Cardiac muscle cell (in vitro differentiated cells and primary cell): ENCODE measurements around the gene SLC25A4. TPM values are rescaled to one million over a fixed set of nuclear protein-coding genes. Genes with fewer than 3 reads are reported as not detected.
"Not testable (repeated sequence)": the region's sequence is repeated elsewhere in the genome, so short reads cannot be mapped to it uniquely, and the experiment has no call there.

Experiments
- DNase-seq, 2 donors: peaks; one replicate each; pipeline versions ENCODE4 v3.0.0 to v3.0.0-alpha.2; 2010 to 2017; ENCODE audit warnings: low read depth in 1 of 2, low spot score in 1 of 2
- H3K27ac ChIP-seq: fragments of 200-600 bp; sonication (generic); 2 replicates; pipeline ENCODE4 v1.5.1; 2016
- H3K27me3 ChIP-seq: fragments of 200-600 bp; sonication (generic); 2 replicates; pipeline ENCODE4 v1.6.0; 2016; ENCODE audit warnings: control low read depth
- H3K36me3 ChIP-seq: fragments of 200-600 bp; sonication (generic); 2 replicates; pipeline ENCODE4 v1.5.1; 2016; ENCODE audit warnings: control low read depth
- H3K4me1 ChIP-seq: fragments of 200-600 bp; sonication (generic); 2 replicates; pipeline ENCODE4 v1.8.1; 2017; ENCODE audit warnings: low read depth, mild to moderate bottlenecking, mixed run types
- H3K4me3 ChIP-seq: fragments of 200-600 bp; sonication (generic); 2 replicates; pipeline ENCODE4 v1.5.1; 2016; ENCODE audit warnings: mild to moderate bottlenecking
- H3K9me3 ChIP-seq: fragments of 200-600 bp; sonication (generic); 2 replicates; pipeline ENCODE4 v1.5.1; 2017; ENCODE audit warnings: low read depth, mild to moderate bottlenecking, control low read depth
- polyA plus RNA-seq: library from polyadenylated mRNA; unstranded; fragments of >200 nt; fragmentation: Nextera tagmentation; extraction: Ambion mirVana; gene quantifications from 2 replicates; pipeline ENCODE4 v1.2.1, GENCODE V29; 2016
- total RNA-seq: library from RNA; depleted of rRNA; stranded (reverse); fragments of >200 nt; gene quantifications from 2 replicates; pipeline ENCODE4 v1.2.3, GENCODE V29; 2016
- TF ChIP-seq, protein P1 (sequence below): IDR thresholded peaks from 2 replicates; pipeline ENCODE4 v1.5.1; 2012; ENCODE audit warnings: low read depth, mild to moderate bottlenecking, low read length

SLC25A4 gene
- total and polyA plus RNA-seq, 2 experiments from 2014 or later: 162 to 790 TPM

DNA sequence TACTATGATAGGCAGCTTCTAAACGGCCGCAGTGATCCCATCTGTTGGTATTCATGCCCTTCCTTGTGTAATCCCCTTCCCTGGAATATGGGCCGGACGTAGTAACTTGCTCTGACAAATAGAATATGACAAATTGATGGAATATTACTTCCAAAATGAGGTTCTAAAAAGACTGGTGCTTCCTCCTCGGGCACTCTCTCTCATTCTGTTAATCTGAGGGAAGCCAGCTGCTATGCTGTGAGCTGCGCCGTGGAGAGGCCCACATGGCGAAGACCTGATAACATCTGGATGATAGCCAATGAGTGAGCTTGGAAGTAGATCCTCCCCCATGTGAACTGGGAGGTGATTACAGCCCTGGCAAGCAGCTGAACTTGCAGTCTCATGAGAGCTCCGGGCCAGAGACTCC lies 27.2 kb upstream of the SLC25A4 start:
- H3K27ac ChIP-seq: peak overlapping the region; percentile 95
- no peaks in the 10 kb centered on the region for H3K36me3 ChIP-seq
- TF ChIP-seq, protein P1, sequence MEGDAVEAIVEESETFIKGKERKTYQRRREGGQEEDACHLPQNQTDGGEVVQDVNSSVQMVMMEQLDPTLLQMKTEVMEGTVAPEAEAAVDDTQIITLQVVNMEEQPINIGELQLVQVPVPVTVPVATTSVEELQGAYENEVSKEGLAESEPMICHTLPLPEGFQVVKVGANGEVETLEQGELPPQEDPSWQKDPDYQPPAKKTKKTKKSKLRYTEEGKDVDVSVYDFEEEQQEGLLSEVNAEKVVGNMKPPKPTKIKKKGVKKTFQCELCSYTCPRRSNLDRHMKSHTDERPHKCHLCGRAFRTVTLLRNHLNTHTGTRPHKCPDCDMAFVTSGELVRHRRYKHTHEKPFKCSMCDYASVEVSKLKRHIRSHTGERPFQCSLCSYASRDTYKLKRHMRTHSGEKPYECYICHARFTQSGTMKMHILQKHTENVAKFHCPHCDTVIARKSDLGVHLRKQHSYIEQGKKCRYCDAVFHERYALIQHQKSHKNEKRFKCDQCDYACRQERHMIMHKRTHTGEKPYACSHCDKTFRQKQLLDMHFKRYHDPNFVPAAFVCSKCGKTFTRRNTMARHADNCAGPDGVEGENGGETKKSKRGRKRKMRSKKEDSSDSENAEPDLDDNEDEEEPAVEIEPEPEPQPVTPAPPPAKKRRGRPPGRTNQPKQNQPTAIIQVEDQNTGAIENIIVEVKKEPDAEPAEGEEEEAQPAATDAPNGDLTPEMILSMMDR: no peak
- H3K9me3 ChIP-seq: no peaks in the 10 kb centered on the region
- no peak overlapping the region for H3K4me3 ChIP-seq
- DNase-seq: peak; percentile 95 to 99
- no peaks in the 10 kb centered on the region for H3K27me3 ChIP-seq
- H3K4me1 ChIP-seq: peaks cover 51% of the 10 kb centered on the region

DNA sequence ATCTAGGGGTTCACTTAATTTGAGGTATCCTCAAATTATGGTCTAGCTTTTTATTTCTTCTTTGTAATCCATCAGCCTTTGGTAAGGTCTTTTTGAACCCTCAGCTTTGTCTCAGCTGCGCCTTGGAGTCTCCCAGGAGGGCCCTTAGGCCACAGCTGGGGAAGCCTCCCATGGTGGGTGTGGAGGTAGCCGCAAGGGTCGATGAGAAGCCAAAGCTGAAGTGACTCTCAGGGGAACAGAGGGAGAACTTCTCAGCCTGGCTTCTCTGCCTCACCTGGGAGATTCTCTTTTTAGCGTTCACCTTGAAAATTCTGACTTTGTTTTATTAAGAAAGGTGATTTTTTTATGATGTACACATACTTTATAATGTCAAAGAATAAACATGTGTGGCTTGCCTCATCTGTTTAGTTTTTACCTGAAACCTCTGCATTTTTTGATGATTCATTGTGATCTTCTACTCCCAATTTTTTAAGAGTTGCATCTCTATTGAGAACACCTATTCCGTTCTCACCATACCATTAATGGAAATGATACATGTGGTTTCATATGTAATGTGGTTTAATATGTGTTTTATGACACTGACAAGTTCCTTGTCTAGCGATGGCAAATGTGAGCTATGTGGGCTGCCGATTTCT lies 25.6 kb upstream of the SLC25A4 start:
- no peaks in the 10 kb centered on the region for H3K9me3 ChIP-seq
- H3K4me3 ChIP-seq: no peak overlapping the region
- H3K36me3 ChIP-seq: no peaks in the 10 kb centered on the region
- TF ChIP-seq, protein P1: no peak
- H3K27ac ChIP-seq: peak overlapping the region; percentile 95
- no peaks in the 10 kb centered on the region for H3K27me3 ChIP-seq
- peaks cover 42% of the 10 kb centered on the region for H3K4me1 ChIP-seq
- no peak for DNase-seq

DNA sequence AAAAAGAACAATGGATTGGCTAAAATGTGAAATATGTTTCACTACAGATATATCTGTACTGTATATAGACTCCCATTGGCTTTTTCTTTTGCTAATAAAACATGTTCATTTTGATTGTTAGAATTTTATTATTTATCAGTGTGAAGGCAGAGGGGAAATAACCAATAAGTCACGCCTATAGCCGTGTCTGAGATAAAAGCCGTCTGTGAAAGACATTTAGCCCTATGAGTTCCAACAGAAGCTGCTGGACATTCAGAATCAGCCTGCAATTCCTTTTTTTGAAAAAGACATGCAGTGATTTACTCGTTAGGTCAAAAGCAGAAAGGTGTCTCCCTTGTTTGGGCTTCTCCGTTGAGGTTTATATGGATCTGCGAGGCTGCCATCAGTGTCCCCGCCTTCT lies 24.2 kb upstream of the SLC25A4 start:
- no peak overlapping the region for H3K4me3 ChIP-seq
- no peak for DNase-seq
- peaks cover 39% of the 10 kb centered on the region for H3K4me1 ChIP-seq
- H3K27ac ChIP-seq: peak overlapping the region; percentile 92
- TF ChIP-seq, protein P1: no peak
- H3K27me3 ChIP-seq: no peaks in the 10 kb centered on the region
- H3K9me3 ChIP-seq: no peaks in the 10 kb centered on the region
- H3K36me3 ChIP-seq: no peaks in the 10 kb centered on the region

DNA sequence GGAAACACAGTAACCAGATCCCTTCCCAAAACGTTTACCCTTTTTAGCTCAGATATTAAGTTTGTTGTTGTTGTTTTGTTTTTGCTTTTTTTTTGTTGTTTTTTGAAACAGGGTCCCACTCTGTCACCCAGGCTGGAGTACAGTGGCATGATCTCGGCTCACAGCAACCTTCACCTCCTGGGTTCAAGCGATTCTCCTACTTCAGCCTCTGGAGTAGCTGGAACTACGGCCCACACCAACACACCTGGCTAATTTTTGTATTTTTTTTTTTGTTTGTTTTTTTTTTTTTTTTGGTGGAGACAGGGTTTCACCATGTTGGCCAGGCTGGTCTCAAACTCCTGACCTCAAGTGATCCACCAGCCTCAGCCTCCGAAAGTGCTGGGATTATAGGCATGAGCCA lies 23.6 kb upstream of the SLC25A4 start:
- H3K36me3 ChIP-seq, H3K4me3 ChIP-seq, DNase-seq, H3K9me3 ChIP-seq, H3K27me3 ChIP-seq: not testable (repeated sequence)
- Histone ChIP-seq H3K27ac (peak overlapping the region; percentile 92), H3K4me1 (peaks cover 39% of the 10 kb centered on the region)

DNA sequence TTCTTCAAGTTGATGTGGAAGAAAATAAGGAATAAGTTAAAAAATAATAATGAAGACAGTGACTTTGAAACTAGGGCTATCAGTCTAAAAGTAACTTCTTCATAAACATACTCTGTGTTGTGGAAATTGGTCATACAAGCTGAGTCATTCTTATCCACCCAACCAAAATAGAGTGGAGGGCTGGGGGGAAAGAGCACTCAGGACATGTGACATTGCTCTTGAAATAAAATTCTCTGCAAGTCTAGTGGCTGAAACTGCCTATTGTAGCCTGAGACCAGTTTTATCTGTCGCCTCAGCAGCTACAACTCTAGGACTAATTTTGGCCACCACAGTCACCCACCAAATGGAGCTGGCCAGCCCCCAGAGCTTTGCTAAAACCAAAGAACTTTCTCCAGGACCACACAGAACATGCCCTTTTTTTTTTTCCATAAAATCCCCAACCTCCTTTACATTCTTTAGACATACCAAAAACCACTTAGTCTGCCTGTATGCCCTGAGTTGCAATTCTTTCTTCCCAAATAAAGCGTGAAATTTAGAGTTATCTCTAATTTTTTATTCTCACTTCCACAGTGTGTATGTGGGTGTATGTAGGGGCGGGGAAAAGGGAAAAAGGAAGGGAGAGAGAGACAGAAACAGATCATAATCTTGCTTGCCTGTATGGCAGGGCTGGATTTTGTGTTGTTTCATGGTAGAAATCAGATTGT lies 23.0 kb upstream of the SLC25A4 start:
- Histone ChIP-seq H3K36me3 (no peaks in the 10 kb centered on the region), H3K27me3 (no peaks in the 10 kb centered on the region), H3K9me3 (no peaks in the 10 kb centered on the region), H3K4me1 (peaks cover 39% of the 10 kb centered on the region), H3K4me3 (no peak overlapping the region), H3K27ac (peak overlapping the region; percentile 92)
- DNase-seq: peak in 1 of 2 donors; percentile 85
- TF ChIP-seq, protein P1: no peak

DNA sequence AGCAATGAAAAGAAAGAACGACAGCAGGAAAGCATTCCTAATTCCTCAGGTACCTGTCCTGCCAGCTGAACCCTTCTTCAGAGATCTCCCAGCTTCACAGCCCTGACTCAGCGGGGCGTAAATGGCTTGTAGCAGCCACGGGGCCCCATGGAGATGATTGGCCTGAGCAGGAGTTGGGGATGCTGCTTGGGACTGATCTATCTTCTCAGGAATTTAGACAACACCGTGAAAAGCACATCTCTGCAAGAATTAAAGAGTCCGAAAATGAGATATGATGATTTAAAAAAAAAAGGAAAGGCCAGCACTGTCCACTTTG lies 22.5 kb upstream of the SLC25A4 start:
- DNase-seq: no peak
- no peak overlapping the region for H3K4me3 ChIP-seq
- TF ChIP-seq, protein P1: no peak
- H3K4me1 ChIP-seq: peaks cover 38% of the 10 kb centered on the region
- H3K27me3 ChIP-seq: no peaks in the 10 kb centered on the region
- no peaks in the 10 kb centered on the region for H3K9me3 ChIP-seq
- H3K27ac ChIP-seq: peak overlapping the region; percentile 92
- H3K36me3 ChIP-seq: no peaks in the 10 kb centered on the region
